ENCODE data around the gene HOXB5.

The HOXB5 gene

GRCh38 chr17:48551214-48551555 is 42.4 kb downstream of the HOXB5 start:
- TF ChIP-seq, protein P1, sequence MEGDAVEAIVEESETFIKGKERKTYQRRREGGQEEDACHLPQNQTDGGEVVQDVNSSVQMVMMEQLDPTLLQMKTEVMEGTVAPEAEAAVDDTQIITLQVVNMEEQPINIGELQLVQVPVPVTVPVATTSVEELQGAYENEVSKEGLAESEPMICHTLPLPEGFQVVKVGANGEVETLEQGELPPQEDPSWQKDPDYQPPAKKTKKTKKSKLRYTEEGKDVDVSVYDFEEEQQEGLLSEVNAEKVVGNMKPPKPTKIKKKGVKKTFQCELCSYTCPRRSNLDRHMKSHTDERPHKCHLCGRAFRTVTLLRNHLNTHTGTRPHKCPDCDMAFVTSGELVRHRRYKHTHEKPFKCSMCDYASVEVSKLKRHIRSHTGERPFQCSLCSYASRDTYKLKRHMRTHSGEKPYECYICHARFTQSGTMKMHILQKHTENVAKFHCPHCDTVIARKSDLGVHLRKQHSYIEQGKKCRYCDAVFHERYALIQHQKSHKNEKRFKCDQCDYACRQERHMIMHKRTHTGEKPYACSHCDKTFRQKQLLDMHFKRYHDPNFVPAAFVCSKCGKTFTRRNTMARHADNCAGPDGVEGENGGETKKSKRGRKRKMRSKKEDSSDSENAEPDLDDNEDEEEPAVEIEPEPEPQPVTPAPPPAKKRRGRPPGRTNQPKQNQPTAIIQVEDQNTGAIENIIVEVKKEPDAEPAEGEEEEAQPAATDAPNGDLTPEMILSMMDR (IDR thresholded peaks at IDR 0.05; ENCODE audit: unreplicated experiment in 3 of 3) = no peak
- Mint-ChIP-seq H3K36me3 (ENCODE audit: low read depth) (peaks cover 40% of the 10 kb centered on the region), H3K9me3 (no peaks in the 10 kb centered on the region), H3K27me3 (ENCODE audit: low read depth) (no peaks in the 10 kb centered on the region), H3K27ac (peak overlapping the region; percentile 97 to 100 (median 99)), H3K4me3 (peak overlapping the region; percentile 41 to 72 (median 65)), H3K4me1 (peaks cover 76% of the 10 kb centered on the region)

DNA sequence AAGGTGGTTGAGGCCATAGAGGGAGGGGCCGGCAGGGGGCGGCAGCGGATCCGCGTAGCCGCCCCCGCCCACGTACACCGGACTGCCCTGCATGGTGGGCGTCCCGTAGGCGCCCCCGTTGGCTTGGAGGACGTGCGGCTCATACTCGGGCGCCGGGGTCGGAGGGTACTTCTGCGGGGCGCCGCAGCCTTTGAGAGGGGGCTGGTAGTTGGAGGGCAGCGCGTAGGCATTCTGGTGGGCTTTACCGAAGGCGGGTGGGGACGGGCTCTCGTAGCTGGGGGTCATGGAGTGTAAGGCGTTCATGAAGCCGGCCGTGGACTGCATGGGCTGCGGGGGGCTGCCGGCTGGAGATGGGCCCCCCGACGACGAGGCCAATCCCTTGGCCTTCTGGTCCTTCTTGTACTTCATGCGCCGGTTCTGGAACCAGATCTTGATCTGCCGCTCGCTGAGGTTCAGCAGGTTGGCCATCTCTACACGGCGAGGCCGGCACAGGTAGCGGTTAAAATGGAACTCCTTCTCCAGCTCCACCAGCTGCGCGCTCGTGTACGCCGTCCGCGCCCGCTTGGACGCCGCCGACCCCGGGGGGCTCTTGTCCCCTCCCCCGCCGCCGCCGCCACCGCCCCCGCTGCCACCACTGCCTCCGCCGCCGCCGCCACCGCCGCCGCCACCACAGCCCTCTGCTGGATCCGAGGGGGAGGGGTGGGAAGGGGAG is 42.9 kb downstream of the HOXB5 start:
- H3K4me3 Mint-ChIP-seq = peak overlapping the region; percentile 54 to 72 (median 65)
- no peaks in the 10 kb centered on the region for H3K27me3 Mint-ChIP-seq (ENCODE audit: low read depth)
- TF ChIP-seq, protein P1 (IDR thresholded peaks at IDR 0.05; ENCODE audit: unreplicated experiment in 3 of 3) = peak in 1 of 3 experiments; percentile 46
- H3K36me3 Mint-ChIP-seq (ENCODE audit: low read depth) = peaks cover 40% of the 10 kb centered on the region
- peak overlapping the region; percentile 99 to 100 (median 99) for H3K27ac Mint-ChIP-seq
- peaks cover 77% of the 10 kb centered on the region for H3K4me1 Mint-ChIP-seq
- no peaks in the 10 kb centered on the region for H3K9me3 Mint-ChIP-seq

GRCh38 chr17:48549914-48550501 is 43.6 kb downstream of the HOXB5 start:
- Mint-ChIP-seq H3K4me1 (peaks cover 77% of the 10 kb centered on the region), H3K27ac (peak overlapping the region; percentile 99 to 100 (median 99)), H3K36me3 (ENCODE audit: low read depth) (peaks cover 40% of the 10 kb centered on the region), H3K27me3 (ENCODE audit: low read depth) (no peaks in the 10 kb centered on the region), H3K9me3 (no peaks in the 10 kb centered on the region), H3K4me3 (peak overlapping the region; percentile 47 to 62 (median 54))
- TF ChIP-seq, protein P1 (IDR thresholded peaks at IDR 0.05; ENCODE audit: unreplicated experiment in 3 of 3) = no peak

DNA sequence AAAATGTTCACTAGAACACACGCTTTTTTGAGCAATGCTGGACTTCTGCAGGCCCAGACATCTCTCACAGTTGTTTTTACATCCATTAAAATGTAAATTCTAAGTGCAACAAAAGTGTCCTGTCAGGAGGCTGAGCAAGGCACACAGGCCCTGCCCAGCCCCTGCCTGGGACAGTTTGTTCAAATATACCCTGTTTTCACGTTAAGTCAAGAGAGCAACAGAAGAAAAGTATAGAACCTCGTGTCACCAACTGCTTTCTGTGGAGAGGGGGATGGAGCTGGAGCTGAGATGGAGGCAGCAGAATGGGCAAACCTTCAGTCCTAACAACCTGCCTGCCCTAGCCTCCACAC is 44.3 kb downstream of the HOXB5 start:
- peak overlapping the region; percentile 59 to 76 (median 70) for H3K4me3 Mint-ChIP-seq
- no peaks in the 10 kb centered on the region for H3K9me3 Mint-ChIP-seq
- H3K27me3 Mint-ChIP-seq (ENCODE audit: low read depth) = no peaks in the 10 kb centered on the region
- H3K4me1 Mint-ChIP-seq = peaks cover 78% of the 10 kb centered on the region
- peak overlapping the region; percentile 99 to 100 (median 99) for H3K27ac Mint-ChIP-seq
- TF ChIP-seq, protein P1 (IDR thresholded peaks at IDR 0.05; ENCODE audit: unreplicated experiment in 3 of 3) = no peak
- peaks cover 40% of the 10 kb centered on the region for H3K36me3 Mint-ChIP-seq (ENCODE audit: low read depth)

- H3K27ac Mint-ChIP-seq = peak overlapping the region; percentile 99 to 100 (median 99)
- peaks cover 77% of the 10 kb centered on the region for H3K4me1 Mint-ChIP-seq
- TF ChIP-seq, protein P1 (IDR thresholded peaks at IDR 0.05; ENCODE audit: unreplicated experiment in 3 of 3) = no peak
- peaks cover 42% of the 10 kb centered on the region for H3K36me3 Mint-ChIP-seq (ENCODE audit: low read depth)
- H3K27me3 Mint-ChIP-seq (ENCODE audit: low read depth) = no peaks in the 10 kb centered on the region
- peak overlapping the region; percentile 70 to 97 (median 92) for H3K4me3 Mint-ChIP-seq
- no peaks in the 10 kb centered on the region for H3K9me3 Mint-ChIP-seq
These were observed 44.9 kb downstream of the HOXB5 start for GRCh38 chr17:48548523-48549280.

All from nephron (organoid).